T-helper 22 cell (primary cell): ENCODE data around the gene BLVRA.
"Not testable (repeated sequence)": the region's sequence is repeated elsewhere in the genome, so short reads cannot be mapped to it uniquely, and the experiment has no call there.

Experiments
- DNase-seq: peaks from one replicate; pipeline ENCODE4 v3.0.0-alpha.2; 2020; ENCODE audit warnings: low read depth

The BLVRA gene

DNA sequence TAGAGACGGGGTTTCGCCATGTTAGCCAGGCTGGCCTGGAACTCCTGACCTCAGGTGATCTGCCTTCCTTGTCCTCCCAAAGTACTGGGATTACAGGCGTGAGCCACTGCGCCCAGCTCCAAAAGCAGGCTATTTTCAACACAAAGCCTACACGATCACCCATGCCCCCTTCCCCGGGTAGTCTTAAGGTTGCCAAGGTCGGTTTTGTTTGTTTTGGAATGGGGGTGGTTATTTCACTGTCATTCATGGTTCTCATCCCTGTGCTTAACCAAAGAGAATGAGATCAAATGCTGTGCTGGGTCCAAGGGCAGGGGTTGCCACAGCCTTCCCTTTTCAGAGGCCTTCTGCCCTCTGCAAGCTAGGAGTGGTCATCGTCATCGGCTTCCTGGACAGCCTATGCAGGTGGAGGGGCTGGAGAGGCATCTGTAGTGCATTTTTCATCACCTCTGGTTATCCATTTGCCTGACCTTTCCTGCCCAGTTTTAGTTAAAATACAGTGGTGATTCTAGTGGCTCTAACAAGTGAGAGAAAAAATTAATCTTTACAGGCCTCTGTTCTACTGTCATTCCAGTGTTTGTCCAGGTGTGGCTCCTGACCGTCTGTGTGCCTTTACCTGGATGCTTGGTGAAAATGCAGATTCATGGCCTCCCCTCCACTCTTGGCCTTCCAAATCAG lies 11.4 kb downstream of the BLVRA start:
- DNase-seq: no peak

DNA sequence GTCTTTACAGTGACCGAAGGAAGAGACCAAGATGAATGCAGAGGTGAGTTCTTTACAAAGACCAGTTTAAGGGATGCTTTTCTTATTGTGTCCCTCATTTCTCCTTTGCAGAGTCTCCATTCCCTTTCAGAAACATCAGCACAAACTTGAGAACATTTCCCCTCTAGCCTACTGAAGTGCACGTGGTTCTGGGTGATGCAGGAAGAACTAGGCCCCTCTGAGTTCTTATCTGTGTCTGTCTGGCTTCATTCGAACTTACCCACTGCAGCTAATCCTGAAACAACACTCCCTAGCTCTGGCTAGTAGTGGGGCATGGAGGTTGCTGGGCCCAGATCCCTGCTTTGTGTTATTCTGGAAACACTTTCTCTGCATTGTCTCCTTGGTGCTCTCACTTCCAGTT lies 12.6 kb downstream of the BLVRA start:
- DNase-seq: no peak

DNA sequence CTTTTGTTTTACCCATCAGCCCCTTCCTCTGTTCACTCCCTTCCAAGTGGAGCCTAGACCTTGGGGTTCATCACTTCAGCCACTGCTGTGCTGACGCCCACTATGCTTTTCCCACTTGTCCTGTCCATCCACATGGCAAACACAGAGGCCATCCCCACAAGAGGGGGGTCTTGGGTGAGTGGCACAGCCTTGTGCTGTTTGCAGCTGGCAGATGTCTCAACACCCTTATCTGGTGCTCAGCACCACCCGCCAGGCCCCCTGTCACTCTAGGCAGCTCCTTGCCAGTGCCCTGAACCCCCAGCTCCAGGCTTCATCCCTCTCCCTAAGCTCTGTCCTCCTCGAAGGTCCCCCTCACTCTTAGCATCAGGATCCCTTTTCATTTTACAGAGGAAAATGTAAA lies 13.1 kb downstream of the BLVRA start:
- DNase-seq: no peak

DNA sequence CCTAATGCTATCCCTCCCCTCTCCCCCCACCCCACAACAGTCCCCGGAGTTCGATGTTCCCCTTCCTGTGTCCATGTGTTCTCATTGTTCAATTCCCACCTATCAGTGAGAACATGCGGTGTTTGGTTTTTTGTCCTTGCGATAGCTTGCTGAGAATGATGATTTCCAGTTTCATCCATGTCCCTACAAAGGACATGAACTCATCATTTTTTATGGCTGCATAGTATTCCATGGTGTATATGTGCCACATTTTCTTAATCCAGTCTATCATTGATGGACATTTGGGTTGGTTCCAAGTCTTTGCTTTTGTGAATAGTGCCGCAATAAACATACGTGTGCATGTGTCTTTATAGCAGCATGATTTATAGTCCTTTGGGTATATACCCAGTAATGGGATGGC lies 14.8 kb downstream of the BLVRA start:
- not testable (repeated sequence) for DNase-seq

DNA sequence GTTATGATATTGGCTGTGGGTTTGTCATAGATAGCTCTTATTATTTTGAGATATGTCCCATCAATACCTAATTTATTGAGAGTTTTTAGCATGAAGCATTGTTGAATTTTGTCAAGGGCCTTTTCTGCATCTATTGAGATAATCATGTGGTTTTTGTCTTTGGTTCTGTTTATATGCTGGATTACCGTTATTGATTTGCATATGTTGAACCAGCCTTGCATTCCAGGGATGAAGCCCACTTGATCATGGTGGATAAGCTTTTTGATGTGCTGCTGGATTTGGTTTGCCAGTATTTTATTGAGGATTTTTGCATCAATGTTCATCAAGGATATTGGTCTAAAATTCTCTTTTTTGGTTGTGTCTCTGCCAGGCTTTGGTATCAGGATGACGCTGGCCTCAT lies 16.8 kb downstream of the BLVRA start:
- not testable (repeated sequence) for DNase-seq

DNA sequence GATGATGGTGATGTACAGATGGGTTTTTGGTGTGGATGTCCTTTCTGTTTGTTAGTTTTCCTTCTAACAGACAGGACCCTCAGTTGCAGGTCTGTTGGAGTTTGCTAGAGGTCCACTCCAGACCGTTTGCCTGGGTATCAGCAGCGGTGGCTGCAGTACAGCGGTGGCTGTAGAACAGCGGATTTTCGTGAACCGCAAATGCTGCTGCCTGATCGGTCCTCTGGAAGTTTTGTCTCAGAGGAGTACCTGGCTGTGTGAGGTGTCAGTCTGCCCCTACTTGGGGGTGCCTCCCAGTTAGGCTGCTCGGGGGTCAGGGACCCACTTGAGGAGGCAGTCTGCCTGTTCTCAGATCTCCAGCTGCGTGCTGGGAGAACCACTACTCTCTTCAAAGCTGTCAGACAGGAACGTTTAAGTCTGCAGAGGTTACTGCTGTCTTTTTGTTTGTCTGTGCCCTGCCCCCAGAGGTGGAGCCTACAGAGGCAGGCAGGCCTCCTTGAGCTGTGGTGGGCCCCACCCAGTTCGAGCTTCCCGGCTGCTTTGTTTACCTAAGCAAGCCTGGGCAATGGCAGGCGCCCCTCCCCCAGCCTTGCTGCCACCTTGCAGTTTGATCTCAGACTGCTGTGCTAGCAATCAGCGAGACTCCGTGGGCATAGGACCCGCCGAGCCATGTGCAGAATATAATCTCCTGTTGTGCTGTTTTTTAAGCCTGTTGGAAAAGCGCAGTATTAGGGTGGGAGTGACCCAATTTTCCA lies 20.0 kb downstream of the BLVRA start:
- DNase-seq: not testable (repeated sequence)

DNA sequence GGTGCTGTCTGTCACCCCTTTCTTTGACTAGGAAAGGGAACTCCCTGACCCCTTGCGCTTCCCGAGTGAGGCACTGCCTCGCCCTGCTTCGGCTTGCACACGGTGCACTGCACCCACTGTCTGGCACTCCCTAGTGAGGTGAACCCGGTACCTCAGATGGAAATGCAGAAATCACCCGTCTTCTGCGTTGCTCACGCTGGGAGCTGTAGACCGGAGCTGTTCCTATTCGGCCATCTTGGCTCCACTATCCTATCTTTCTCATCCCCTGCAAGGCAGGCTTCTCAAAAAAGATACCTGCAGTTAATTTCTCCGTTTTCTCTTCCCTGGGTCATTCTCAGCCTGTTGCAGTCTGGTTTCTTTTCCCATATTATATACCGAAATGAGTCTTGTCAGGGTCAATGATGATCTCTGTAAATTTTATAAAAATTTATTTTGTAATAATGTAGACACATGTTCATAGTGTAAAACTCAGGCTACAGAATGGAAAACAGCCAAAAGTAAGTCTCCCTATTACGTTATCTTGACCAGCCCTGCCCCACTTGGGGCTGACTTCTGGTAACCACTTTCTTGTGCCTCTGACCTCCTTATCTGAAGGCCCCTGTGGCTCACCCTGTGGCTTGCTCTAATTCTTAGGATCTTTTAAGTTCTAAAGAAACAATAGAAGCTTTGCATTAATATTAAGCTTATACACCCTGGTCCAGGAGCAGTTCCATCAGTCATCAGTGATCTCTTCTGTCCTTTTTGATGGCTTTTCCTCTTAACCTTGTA lies 20.7 kb downstream of the BLVRA start:
- DNase-seq: no peak

DNA sequence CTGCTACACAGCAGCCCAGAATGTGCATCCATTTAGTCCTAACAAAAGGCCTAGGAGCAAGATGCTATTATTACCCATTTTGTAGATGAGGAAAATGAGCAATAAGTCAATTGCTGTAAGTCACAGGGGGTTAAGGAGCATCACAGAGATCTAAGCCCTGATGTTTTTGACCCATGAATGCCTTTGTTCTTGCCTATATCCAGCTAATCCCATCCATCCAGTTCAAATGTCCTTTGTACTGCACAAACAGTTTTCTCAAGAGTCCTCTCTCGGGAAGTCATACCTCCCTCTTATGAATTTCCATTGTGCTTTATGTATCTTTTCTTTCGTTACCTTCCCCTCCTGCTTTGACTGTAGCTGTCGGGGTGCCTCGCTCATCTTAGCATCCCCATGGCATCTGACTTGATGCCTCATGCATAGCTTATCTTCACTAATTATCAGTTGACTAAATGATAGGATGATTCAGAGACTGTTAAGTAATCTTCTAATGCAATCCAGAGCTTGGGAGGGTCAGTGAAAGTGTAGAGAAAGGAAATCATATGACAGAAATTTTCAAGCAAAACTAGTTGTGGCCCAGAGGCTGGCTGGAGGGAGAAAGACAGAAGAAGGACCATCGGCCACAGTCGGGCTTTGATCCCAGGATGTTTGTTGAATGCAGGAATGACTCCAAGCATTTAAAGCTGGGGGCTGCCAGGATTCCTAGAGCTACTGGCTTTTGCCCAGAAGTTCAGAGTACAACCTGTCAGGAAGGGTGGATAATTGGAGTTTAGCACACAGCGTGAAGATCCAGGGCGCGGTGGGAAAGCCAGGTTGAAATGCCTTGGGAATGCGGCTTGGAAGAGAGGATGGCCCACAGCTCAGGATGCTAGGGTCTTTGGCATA lies 23.5 kb downstream of the BLVRA start:
- no peak for DNase-seq

DNA sequence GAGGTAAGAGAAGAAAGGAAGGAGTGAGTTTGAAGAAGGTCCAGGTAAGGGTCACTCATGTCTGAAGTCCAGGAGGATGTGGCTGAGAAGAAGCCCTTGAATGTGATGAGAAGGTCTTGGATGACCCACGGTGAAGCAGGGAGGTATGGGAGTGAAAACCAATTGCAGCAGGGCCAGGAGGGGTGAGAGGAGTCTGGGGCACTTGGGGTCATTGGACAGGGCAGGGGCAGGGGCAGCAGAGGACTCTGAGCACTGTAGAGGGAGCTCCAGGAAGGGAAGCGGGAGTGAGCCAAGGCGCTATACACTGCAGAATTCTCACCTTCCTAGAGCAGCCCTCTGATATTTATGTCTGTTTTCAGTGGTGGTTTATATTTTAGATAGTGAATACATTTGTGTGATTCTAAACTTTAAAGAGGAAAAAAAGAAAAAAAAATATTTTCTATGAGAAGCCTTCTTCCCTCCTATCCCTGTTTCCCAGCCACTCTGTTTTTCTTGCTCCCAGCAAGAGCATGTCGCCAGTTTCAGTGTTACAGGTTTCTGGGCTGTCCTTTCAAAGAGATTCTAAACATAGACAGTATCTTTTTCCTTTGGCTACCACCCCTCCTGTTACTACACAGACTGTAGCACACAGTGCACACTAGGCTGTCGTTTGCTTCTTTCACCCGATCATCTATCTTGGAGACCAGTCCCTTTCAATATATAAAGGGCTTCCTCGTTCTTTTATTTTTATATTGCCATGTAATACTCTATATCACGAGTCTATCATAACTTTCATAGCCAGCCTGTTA lies 24.5 kb downstream of the BLVRA start:
- DNase-seq: no peak

DNA sequence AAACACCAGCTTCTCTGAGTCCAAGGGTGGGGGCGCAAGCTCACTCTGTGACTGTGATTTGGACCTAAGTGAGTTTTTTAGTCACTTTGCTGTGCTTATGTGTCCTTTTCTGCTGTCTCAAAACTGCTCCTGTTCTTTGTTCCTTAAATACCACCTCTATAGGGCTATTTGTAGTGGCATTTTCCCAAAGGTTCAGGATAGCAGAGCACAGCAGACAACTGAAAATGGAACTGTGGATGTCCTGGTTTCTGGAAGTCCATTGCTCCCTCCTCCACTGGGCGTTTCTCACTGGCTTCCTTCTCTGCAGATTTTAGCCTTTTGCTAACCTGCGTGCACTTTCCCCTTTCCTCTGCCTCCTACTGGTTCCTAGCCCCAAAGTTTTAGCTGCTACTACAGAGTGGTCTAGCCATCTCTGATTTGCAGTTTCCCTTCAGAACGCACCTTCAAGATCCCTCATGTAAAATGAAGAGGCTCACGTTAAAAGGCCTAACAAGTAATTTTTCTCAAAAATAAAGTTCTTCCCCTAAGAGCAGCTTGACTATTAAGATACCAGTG lies 25.6 kb downstream of the BLVRA start:
- DNase-seq: no peak

DNA sequence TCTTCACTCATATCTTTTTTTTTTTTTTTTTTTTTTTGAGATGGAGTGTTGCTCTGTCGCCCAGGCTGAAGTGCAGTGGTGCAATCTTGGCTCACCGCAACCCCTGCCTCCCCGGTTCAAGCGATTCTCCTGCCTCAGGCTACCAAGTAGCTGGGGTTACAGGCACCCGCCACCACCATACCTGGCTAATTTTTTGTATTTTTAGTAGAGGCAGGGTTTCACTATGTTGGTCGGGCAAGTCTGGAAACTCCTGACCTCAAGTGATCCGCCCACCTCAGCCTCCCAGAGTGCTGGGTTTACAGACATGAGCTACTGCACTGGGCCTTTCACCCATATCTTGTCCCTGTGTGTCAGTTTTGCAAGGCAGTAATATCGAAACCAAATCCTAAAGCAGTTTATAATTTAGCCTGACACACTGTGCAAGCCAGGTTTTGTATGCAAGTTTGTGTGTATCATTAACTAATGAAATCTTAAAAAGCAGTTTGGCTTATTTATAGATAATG lies 26.2 kb downstream of the BLVRA start:
- not testable (repeated sequence) for DNase-seq

DNA sequence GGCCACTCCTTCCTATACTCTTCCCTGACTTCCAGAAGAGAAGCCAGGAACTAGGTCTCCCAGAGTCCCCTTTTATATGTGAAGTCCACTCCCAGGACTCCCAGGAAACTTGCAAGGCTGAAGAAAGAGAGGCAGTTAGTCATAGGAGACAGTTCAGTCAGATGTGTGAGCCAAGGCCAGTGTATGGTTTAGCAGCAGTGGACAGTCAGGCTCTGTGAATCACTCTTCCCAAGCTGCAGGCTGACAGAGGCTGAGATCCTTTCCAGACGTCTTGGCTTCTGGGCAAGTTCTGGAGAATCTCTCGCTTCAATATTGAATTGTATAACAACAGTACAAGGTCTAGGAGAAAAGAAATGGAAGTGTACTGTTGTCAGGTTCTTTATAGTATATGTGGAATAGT lies 26.9 kb downstream of the BLVRA start:
- no peak for DNase-seq

DNA sequence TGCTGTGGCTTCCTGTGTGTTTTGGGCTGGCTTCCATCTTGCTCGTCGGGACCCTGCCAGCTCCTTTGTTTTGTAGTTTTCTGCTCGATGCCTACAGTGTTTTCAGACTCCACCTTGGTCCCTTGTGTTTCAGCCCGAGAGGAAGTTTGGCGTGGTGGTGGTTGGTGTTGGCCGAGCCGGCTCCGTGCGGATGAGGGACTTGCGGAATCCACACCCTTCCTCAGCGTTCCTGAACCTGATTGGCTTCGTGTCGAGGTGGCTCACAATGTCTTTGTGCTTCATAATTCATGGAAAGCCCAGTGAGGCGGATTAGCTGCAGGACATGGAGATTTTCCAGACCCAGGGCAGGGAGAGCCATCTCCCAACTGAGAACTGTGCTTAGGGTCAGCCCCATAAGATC lies 29.3 kb downstream of the BLVRA start:
- DNase-seq: no peak

DNA sequence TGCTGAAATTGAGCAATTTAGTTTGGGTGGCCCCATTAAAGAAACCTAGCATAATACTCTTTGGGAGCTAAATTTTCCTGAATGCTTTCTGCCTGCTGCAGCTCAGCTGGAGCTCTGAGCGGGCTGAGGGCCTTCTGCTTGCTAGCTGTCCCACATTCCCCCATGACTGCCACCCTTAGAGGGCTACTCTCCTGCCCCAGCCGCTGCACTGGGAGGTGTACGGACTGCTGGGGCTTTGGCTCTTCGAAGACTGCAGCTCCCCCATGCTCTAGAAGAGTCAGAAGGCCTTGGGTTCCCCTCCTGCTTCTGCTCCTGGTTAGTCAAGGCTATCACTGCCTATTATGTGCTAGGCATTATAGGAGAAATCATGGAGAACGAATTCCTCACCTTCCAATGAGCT lies 31.5 kb downstream of the BLVRA start:
- no peak for DNase-seq

DNA sequence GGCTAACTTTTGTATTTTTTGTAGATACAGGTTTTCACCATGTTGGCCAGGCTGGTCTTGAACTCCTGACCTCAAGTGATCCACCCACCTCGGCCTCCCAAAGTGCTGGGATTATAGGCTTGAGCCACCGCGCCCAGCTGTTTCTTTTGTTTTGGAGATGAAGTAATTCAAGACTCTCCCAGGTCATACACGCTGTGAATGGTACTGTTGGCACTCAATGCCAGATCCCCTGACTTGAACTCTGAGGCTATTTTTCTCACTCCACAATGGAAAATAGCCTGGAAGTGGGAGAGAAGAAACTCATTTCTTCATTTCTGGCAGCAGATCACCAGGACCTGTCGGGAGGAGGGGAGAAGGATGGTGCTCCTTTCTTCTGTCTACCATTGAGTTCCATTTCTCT lies 32.4 kb downstream of the BLVRA start:
- DNase-seq: no peak

DNA sequence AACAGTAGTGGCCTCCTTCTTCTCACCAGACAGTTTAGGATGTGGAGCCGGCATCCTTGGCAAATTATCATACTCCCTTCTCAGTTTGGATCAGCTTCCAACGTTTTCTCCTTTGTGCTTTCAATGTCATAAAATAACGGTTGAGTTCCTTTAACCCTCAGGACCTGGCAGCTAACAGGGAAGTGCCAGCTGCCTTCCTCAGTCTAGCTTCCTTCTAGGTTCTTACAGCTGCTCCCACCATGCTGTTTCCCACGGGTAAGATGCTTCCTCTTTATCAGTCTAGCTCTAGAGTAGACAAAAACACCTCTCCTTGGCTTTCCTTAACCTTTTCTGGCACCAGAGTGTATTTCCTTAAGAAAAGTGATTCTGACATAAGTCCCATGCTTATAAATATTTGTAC lies 33.2 kb downstream of the BLVRA start:
- DNase-seq: no peak

DNA sequence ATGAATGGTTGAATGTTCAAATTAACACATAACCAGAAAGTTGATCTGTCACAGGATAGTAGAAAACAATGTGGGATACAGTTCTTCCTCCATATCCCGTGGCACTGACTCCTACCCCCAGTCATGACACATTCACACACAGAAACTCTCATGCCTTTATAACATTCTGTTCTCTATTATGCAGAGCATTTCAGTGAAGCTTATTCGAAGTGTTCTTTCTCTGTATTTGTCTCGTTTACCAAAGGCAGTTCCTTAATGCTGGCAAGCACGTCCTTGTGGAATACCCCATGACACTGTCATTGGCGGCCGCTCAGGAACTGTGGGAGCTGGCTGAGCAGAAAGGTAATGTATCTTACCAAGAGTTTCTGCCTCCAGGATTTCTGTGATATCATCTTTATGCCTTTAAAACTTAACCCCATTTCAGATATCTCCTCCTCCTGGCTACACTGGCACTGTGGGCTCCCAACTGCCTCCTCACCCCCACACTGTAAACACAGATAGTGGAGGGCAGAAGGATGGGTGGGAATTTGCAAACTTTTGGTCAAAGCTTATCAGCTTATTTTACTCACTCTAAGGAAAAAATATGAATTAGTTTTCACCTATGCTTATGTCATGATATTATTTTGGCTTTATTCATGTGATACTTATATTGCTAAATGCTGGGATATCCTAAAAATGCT lies 34.1 kb downstream of the BLVRA start:
- no peak for DNase-seq

DNA sequence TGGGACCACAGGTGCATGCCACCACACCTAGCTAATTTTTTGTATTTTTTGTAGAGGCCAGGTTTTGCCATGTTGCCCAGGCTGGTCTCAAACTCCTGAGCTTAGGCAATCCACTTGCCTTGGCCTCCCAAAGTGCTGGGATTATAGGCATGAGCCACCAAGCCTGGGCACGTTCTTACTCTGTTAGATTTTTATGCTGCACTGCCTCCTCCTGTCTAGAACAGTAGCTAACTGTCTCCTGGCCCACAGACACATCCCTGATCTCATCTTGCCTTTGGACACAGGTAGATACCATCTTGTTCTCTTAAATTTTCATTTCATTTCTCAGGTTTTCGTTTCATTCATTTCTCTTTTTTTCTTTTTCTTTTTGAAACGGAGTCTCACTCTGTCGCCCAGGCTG lies 41.1 kb downstream of the BLVRA start:
- no peak for DNase-seq

DNA sequence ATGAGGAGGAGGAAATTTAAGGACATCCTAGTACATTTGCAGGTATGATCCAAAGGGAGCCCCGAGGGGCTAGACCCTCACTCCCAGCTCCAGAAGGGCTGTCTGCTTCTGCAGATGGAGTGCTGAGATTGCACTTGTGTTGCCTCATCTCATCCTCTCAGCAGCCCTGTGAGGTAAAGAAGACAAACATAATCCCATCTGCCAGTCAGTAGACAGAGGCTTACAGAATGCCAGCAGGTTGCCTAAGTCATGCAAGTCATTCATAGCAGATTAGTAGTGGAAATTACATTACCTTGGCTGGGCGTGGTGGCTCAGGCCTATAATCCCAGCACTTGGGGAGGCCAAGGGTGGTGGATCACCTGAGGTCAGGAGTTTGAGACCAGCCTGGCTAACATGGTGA lies 45.4 kb downstream of the BLVRA start:
- DNase-seq: no peak

DNA sequence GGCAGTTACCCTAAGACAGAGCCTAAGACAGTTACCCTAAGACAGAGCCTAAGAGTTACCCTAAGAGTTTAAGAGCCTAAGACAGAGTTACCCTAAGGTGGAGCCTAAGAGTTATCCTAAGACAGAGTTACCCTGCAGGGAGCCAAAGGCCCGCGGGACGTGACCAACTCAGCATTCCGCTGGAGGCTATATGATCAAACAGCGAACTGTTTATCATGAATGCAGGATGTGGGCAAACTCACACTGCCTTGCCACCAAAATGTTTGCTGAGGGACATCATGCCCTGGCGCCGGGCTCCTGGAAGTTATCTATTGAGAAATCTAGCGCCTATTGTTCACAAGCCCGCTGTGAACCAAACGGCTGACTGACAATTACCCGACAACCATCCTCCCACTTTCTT lies 49.9 kb downstream of the BLVRA start:
- DNase-seq: no peak
